AG09309 (cell line): ENCODE data around the gene KAT2A.

ENCODE experiments used
- DNase-seq: peaks from one replicate; pipeline ENCODE4 v3.0.0-alpha.2; 2010; ENCODE audit warnings: low read depth
- H3K4me3 ChIP-seq: 2 replicates; pipeline ENCODE4 v1.5.1; 2011; ENCODE audit warnings: mild to moderate bottlenecking, low read depth, low read length, moderate library complexity; ENCODE audit not compliant: control insufficient read depth
- TF ChIP-seq, protein P1 (sequence below): IDR thresholded peaks from 2 replicates; pipeline ENCODE4 v1.5.1; 2011; ENCODE audit warnings: mild to moderate bottlenecking, low read depth, low read length, inconsistent platforms; ENCODE audit not compliant: insufficient read depth, control insufficient read depth; ENCODE audit errors: missing control alignments

Gene KAT2A

DNA sequence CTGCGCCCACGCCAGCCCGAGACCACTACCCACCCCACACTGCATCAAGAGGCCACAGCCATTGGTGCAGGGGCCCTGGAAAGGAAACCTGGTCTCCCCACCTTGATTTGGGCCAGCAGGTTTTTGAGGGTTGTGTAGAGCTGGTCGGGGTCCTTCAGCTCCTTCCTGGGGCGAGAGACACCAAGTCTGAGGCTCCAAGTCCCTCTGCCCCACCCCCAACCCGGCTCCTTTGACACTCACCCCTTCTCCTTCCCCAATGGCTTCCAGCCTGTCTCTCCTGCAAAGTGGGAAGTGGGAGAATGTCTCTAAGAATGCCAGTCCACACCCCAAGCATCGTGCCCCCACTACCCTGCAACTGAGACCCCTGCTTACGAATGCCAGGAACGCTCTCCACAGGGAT is 7.0 kb downstream of the KAT2A start:
- TF ChIP-seq, protein P1, sequence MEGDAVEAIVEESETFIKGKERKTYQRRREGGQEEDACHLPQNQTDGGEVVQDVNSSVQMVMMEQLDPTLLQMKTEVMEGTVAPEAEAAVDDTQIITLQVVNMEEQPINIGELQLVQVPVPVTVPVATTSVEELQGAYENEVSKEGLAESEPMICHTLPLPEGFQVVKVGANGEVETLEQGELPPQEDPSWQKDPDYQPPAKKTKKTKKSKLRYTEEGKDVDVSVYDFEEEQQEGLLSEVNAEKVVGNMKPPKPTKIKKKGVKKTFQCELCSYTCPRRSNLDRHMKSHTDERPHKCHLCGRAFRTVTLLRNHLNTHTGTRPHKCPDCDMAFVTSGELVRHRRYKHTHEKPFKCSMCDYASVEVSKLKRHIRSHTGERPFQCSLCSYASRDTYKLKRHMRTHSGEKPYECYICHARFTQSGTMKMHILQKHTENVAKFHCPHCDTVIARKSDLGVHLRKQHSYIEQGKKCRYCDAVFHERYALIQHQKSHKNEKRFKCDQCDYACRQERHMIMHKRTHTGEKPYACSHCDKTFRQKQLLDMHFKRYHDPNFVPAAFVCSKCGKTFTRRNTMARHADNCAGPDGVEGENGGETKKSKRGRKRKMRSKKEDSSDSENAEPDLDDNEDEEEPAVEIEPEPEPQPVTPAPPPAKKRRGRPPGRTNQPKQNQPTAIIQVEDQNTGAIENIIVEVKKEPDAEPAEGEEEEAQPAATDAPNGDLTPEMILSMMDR: no peak
- DNase-seq: no peak
- H3K4me3 ChIP-seq: no peak overlapping the region

DNA sequence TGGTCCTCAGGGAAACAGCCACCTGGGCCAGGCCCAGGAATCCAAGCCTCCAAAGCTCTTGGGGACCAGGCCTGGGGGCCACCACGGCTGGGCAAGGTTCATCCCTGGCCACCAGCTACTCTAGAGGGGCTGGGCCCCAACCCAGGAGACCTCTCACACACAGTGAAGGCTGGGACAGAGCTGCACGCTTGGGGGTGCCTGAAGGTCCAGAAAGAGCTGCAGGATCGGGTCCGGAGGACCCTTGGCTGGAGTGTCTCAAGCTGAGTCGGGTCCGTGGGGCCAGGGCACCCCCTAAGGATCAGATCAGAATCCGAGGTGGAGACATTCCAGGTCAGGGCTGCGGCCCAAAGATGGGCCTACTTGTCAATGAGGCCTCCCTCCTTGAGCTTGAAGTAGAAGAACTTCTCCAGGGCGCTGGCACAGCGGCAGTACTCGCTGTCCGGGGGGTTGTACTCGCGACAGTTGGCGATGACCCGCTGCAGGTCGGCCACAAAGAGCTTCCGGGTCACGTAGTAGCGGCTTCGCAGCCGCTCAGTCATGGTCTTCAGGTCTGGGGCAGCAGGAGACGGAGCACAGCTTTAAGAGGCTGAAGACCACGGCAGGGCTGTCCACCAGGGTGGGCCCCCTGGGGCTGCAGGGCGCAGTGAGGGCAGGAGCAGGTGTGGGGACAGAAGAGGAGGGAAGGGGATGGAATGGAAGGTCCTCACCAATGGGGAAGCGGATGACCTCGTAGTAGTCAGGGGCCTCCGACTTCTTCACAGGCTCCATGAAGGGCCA is 7.7 kb downstream of the KAT2A start:
- no peak for DNase-seq
- H3K4me3 ChIP-seq: no peak overlapping the region
- TF ChIP-seq, protein P1: no peak

DNA sequence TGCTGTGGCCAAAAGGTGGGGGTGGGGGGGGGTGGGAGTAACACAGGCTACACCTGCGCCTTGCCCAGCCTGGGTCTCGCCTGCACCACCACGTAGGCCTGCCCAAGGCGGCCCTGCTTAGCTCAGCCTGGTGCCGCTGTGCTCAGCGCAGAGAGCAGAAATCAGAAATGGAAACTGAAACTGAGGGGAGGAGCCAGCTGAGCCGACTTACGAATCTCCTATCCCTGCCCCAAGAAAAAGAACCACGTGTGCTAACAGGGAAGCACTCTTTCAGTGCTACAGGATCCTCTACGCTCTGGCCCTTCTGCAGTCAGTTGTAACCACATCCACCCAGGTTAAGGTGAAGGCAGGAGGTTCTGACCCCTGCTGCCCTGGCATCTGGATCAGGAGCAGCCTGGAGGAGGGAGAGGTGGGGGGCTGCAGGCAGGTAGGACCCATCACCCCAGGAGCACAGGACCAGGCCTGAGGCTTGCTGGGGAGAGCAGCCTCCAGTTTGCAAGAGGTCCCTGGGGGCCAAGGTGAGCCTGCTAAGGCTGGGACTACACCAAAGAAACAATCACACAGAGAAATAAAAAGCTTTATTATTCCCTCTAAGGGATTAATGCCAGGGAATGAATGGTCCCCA is 8.5 kb downstream of the KAT2A start, which contains the start of gene DHX58:
TSS of gene DHX58 (minus strand) at position 163 of the 625 bp plus-strand sequence. CDS start 822 bp downstream, outside the sequence.
- TF ChIP-seq, protein P1: no peak
- peak within 1 kb of the TSS; percentile 59 for H3K4me3 ChIP-seq
- DNase-seq: peak; percentile 64

DNA sequence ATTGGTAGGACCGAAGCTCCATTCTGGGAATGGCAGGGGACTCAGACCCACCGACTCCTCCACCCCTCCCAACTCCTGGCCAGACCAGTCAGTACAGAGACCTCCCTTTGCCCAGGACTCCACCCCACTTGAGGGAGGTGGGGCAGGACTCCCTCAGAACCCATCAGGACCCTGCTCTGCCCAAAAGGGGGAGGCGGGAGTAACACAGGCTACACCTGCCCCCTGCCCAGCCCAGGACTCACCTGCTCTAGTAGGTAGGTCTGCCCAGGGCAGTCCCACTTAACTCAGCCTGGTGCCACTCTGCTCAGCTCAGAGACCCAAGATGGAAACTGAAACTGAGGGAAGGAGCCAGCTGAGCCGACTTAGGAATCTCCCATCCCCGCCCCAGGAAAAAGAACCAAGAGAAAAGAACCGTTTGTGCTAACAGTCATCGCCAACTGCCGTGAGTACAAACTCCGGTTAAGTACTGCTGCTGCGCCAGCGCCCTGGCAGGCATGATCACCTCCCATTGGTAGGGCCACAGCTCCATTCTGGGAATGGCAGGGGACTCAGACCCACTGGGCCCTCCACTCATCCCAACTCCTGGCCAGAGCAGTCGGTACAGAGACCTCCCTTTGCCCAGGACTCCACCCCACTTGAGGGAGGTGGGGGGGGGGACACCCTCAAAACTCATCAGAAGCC is 9.2 kb downstream of the KAT2A start:
- peak overlapping the region; percentile 59 for H3K4me3 ChIP-seq
- TF ChIP-seq, protein P1: no peak
- no peak for DNase-seq

DNA sequence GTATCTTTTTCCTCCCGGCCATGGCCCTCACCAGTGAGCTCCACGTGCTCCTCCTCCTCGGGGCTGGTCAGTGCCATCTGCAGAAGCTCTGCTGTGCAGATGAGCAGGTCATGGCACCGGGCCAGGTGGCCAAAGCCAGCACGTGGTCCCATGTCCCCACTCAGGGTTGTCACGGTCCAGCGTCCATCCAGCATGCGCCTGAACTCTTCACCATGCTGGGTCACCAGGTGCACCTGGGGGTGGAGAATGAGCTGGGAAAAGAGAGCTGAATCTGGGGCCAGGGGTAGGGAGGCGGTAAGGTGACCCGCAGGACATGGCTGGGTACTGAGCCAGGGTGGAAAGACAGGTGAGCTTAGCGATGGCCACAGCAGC is 9.9 kb downstream of the KAT2A start:
- TF ChIP-seq, protein P1: no peak
- no peak for DNase-seq
- no peak overlapping the region for H3K4me3 ChIP-seq

DNA sequence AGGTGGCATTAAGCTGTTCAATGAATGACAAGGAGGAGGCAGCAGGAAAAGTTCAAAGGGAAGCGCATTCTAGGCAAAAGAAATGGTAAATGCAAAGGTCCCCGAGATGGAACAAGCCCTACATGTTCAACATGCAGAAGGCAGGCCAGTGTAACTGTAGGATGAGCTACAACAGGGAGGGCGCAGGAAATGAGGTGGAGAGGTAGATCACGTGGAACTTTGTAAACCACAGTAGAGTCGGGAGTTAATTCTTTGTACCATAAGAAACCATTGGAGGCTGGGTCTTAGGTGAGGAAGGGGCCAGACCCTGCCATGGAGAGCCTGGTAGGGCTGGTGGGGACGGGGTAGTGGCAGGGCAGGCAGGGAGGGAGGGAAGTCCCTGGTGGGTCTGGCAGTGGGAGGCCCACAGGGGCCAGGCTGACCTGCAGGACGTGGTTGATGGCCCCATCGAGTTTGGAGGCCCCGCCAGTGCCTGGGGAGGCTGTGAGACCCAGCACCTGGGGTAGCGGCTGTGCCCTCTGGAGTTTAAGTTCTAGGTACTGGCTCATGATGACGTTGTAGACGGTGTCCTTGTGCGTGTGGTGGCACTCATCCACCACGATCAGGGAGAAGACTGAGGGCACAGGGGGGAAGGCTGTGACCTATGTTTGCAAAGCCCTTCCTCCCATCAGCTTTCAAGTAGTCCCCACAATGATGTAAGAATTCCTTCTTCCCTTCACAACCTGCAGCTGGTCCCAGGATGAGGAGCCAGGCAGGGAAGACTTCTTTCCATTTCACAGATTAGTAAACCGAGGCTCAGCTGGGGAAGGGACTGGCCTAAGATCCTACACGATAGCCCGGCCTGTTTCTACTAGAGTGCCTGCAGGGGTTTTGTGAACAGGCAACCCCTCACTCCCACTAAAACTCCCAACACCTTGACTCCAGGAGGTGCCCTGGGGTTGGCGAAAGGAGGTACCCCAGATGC is 10.6 kb downstream of the KAT2A start:
- no peak overlapping the region for H3K4me3 ChIP-seq
- TF ChIP-seq, protein P1: no peak
- DNase-seq: no peak
